CD4-positive, alpha-beta T cell treated with Interferon gamma for 1 hour (primary cell): ENCODE data around the gene ZNF530.
A peak's percentile ranks its signal among the peaks of the same experiment; 100 is the strongest.

Experiments used
- DNase-seq: peaks from one replicate; pipeline ENCODE4 v3.0.0-alpha.2; 2020

ZNF530 gene

DNA sequence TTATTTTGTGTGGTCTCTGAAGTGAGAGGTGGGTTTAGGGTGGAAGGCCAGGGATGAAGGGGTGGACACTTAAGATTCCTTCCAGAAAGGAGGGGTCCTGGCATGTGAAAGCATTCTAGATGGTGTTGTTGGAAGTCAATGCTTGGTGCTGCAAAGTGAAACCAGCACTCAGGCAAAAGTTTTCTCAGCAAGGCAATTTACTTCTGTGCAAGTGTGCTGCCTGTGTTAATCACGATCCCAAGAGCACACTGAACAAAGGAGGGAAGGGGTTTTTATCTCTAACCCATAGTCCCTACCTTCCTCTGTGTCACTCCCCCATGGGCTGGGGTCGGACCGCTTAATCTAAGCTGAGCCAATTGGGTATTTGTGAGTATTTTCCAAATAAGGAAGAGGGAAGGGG is 15.7 kb downstream of the ZNF530 start:
- DNase-seq: no peak

DNA sequence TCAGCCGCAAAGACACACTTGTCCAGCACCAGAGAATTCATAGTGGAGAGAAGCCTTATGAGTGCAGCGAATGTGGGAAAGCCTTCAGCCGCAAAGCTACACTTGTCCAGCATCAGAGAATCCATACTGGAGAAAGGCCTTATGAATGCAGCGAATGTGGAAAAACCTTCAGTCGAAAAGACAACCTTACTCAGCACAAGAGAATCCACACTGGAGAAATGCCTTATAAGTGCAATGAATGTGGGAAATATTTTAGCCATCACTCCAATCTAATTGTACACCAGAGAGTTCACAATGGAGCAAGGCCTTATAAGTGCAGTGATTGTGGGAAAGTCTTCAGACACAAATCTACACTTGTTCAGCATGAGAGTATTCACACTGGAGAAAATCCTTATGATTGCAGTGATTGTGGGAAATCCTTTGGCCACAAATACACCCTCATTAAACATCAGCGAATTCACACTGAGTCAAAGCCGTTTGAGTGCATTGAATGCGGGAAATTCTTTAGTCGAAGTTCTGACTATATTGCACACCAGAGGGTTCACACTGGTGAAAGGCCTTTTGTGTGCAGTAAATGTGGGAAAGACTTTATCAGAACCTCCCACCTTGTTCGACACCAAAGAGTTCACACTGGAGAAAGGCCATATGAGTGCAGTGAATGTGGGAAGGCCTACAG is 21.1 kb downstream of the ZNF530 start:
- DNase-seq: no peak

GRCh38 chr19:57623091-57623490 is 23.4 kb downstream of the ZNF530 start:
- no peak for DNase-seq

DNA sequence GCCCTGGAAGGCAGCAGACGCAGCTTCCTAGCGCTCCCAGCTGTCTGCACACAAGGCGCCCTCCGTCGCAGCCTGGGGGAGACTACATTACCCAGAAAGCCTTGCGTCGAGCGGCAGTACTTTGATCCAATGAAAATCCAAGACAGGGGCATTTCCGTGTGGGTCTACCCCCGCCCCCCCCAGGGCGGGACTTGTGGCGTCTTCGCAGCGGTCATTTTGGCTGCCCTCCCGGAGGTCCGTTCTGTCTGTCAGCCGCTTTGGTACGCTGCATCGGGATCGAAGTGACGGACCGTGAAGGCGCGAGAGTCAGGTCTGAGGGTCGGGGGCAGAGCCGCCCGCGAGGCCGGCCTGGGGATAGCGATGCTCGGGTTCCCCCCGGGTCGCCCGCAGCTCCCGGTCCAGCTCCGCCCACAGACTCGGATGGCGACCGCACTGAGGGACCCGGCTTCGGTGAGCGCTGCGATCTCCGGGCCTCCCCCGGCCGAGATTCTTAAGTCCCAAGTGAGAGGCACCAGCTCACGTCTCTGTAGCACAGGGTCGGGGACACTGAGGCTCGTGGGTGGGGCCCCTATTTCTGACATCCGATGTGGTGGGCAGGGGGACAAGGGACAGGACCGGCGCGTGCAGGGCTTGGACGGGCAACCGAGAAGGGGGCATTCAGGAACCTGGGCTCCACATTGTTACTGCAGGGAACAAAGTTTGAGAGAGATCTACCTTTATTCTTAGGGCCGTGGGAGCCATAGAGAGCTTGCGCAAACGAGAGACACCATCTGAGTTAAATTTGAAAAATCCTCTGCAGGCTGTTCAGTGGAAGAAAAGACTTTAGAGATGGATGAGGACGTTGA is 33.5 kb downstream of the ZNF530 start, which contains the start of gene ZNF211:
Gene ZNF211 (plus strand): TSS at position 182 of the 845 bp plus-strand sequence. CDS start 179 bp downstream, at position 361.
- DNase-seq: peak; percentile 88

- no peak for DNase-seq
Observed at GRCh38 chr19:57633832-57634131, 34.1 kb downstream of the ZNF530 start.

DNA sequence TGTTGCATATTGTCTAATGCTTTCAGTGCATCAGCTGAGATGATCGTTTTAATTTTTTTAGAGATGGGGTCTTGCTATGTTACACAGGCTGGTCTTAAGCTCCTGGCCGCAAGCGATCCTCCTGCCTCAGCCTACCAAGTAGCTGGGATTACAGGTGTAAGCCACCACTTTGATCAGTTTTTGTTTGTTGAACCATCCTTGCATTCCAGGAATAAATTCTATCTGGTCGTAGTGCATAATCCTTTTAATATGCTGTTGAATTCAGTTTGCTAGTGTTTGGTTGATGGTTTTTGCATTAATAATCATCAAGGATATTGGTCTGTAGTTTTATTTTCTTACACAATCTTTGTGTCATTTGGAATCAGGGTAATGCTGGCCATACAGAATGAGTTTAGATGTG is 37.7 kb downstream of the ZNF530 start:
- DNase-seq: no peak

DNA sequence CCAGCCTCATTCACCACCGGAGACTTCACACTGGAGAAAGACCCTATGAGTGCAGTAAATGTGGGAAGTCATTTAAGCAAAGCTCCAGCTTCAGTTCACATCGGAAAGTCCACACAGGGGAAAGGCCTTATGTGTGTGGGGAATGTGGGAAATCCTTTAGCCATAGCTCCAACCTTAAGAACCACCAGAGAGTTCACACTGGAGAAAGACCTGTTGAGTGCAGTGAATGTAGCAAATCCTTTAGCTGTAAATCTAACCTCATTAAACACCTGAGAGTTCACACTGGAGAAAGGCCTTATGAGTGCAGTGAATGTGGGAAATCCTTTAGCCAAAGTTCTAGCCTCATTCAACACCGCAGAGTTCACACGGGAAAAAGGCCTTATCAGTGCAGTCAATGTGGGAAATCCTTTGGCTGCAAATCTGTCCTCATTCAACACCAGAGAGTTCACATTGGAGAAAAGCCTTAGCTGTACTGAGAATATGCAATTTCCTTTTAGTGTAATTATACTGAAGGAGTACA is 42.1 kb downstream of the ZNF530 start:
- DNase-seq: no peak

- DNase-seq: no peak
Observed at GRCh38 chr19:57642396-57643046, 42.8 kb downstream of the ZNF530 start.

- no peak for DNase-seq
Observed at GRCh38 chr19:57643734-57644133, 44.0 kb downstream of the ZNF530 start.

DNA sequence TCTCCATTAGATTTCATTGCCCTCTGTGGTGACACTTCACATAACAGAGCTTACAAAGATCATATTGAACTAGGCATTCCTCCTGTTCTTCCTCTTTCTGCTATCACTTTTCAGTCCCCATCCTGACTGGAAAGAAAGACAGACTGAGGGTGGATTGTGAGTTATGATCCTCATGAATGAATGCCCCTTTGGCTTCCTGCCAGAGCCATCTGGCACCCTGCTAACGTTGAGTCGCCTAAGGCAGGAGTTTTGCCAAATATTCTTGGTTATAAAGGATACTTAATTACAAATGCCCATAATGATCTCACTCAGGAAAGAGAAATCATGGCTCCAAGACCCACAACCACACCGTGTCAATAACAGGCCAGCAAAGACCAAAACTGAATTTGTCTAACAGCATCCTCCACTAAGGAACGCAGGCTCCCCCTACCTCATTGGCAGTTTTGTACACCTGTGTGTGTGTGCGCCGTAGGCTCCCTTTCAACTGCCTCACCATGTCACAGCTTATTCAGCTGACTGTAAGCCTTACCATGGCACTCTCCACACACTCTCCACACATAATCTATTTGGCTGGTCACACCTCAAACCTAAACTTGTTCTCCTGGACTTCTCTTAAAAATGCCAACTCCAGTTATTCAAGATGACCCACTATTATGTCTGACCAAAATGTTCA is 48.8 kb downstream of the ZNF530 start:
- no peak for DNase-seq

DNA sequence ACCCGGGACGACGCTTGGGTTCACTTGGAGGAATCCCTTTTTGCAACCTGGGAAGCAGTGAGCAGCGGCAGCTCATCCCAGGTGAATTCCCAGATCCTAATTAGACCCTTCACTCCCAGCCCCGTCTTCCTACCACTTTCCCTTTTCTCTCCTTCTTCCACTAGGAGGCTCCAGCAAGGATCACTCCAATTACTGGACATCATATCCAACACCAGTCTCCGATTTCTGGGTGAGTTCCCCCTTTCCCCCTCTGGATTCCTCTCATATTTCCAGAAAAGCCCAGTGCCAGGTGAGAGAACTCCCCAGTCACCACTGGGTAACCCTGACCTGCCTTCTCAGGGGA is 51.9 kb downstream of the ZNF530 start:
- no peak for DNase-seq

DNA sequence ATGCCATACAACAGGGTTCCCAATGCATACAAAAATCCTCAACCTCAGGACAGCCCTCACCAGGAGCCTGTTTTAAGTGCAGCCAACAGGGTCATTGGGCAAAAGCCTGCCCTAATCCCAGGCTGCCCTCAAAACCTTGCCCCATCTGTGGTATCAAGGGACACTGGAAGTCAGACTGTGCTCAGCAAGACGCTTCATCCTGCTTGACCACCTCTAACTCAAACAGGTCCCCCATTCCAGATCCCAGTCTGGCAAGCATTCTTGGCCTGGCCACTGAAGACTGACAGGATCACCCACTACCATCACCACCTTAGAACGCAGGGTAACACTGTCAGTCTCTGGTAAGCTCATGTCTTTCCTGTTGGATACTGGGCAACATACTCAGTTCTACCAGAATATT is 54.0 kb downstream of the ZNF530 start:
- DNase-seq: no peak

DNA sequence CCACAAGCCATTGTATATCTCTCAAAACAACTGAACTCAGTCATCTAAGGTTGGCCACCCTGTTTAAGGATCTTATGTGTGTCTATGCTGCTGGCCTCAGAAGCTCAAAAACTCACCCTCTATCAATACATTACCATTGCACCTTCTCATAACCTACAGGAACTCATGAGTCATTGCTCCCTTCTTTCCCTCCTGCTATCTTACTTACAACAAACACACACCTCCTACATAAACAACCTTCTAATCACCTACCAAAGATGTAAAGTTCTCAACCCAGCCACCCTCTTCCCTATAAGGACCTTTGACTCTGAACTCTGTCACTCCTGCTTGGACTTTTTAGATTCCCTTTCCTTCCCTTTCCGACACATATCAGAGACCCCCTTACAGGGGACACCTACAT is 55.8 kb downstream of the ZNF530 start:
- no peak for DNase-seq

GRCh38 chr19:57656346-57656745 is 56.7 kb downstream of the ZNF530 start:
- no peak for DNase-seq
